ENCODE measurements around the gene NUP133.

DNA sequence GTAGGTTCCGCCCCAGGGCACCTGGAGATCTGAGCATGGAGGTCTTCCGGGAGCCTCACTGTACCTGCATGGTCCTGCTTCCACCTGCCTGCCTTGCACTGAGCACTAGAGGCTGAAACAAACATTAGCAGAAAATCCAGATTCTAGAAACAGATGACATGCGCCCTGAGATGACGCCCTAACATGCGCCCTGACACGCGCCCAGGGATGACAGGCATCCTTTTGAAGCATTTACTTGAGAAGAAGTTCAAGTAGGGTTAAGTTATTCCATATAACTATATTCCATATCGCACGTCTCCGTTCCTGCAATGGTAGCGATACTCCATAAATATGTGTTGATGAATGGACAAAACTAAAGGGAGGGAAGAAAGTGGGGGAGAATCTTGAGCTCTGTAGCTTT is 87.9 kb downstream of the NUP133 start:
- TF ChIP-seq POLR2AphosphoS5 (IDR thresholded peaks at IDR 0.05) (no peak), POLR2A (IDR thresholded peaks at IDR 0.05) (no peak), EP300 (IDR thresholded peaks at IDR 0.05) (no peak)
- TF ChIP-seq, protein P1, sequence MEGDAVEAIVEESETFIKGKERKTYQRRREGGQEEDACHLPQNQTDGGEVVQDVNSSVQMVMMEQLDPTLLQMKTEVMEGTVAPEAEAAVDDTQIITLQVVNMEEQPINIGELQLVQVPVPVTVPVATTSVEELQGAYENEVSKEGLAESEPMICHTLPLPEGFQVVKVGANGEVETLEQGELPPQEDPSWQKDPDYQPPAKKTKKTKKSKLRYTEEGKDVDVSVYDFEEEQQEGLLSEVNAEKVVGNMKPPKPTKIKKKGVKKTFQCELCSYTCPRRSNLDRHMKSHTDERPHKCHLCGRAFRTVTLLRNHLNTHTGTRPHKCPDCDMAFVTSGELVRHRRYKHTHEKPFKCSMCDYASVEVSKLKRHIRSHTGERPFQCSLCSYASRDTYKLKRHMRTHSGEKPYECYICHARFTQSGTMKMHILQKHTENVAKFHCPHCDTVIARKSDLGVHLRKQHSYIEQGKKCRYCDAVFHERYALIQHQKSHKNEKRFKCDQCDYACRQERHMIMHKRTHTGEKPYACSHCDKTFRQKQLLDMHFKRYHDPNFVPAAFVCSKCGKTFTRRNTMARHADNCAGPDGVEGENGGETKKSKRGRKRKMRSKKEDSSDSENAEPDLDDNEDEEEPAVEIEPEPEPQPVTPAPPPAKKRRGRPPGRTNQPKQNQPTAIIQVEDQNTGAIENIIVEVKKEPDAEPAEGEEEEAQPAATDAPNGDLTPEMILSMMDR (IDR thresholded peaks at IDR 0.05), result no peak
